Activated B cell treated with CpG ODN at 0.5 μM for 24 hours (primary cell): ENCODE data around the gene GDF2. TPM values are rescaled to one million over a fixed set of nuclear protein-coding genes. Genes with fewer than 3 reads are reported as not detected.

ENCODE experiments used
- ATAC-seq: fragments of 200-7000 bp; cut with Tn5 transposase; one replicate; pipeline ENCODE4 v1.10.0; 2021; ENCODE audit warnings: low read depth, mild to moderate bottlenecking, moderate library complexity
- CTCF ChIA-PET: fragments of 350-600 bp; sonication (Branson Sonifier 250); formaldehyde crosslinking; loops from one replicate; lab custom pipeline; 2021; ENCODE audit warnings: antibody characterized with exemption; lab: Charles Lee
- POLR2A ChIA-PET: fragments of 350-600 bp; sonication (Branson Sonifier 250); formaldehyde crosslinking; loops from one replicate; lab custom pipeline; 2021; ENCODE audit warnings: antibody characterized with exemption; lab: Charles Lee
- DNase-seq: peaks from one replicate; pipeline ENCODE4 v3.0.0; 2022
- H3K27ac Mint-ChIP-seq: one replicate; pipeline ENCODE4 v1.8.0; 2020; ENCODE audit warnings: mixed read lengths
- H3K27me3 Mint-ChIP-seq: one replicate; pipeline ENCODE4 v1.8.0; 2021; ENCODE audit warnings: mixed read lengths
- H3K36me3 Mint-ChIP-seq: one replicate; pipeline ENCODE4 v1.8.0; 2021; ENCODE audit warnings: low read depth, mixed read lengths
- H3K4me1 Mint-ChIP-seq: one replicate; pipeline ENCODE4 v1.8.0; 2021; ENCODE audit warnings: mixed read lengths
- H3K4me3 Mint-ChIP-seq: one replicate; pipeline ENCODE4 v1.8.0; 2020; ENCODE audit warnings: mild to moderate bottlenecking, mixed read lengths
- H3K9me3 Mint-ChIP-seq: one replicate; pipeline ENCODE4 v1.8.0; 2020; ENCODE audit warnings: mixed read lengths
- intact Hi-C: fragments of 100-400 bp; cut with micrococcal nuclease; formaldehyde crosslinking; loops from one replicate; pipeline ENCODE4 v1.15.1; 2024
- total RNA-seq: library from RNA; stranded (reverse); gene quantifications from 2 replicates; pipeline ENCODE4 v1.2.3, GENCODE V29; 2022
- TF ChIP-seq, protein P1 (sequence below): fragments of 200-600 bp; IDR thresholded peaks from one replicate; pipeline ENCODE4 v1.8.0; 2022; ENCODE audit warnings: antibody characterized with exemption, mild to moderate bottlenecking

Gene GDF2
- total RNA-seq, 1 donor from 2014 or later = not detected

DNA sequence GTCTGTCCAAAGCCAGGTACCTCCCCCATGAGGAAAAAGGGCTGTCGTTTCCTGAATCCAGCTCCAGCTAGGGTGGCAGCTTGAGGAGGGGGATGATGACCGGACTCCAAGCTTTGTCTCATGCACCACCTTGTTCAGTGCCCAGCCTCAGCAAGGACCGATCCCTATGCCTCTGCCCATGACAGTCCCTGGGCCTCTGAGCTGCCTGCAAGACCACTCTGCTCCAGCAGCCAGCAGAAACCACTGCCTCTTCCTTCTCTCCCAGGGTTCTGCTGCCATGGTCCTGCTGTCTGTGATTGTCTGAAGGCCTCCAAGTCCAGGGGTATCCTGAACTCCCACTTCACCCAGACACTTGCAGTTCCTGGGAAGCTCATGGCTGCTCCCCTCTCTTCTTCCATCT lies 43.5 kb upstream of the GDF2 start:
- no peak overlapping the region for H3K4me3 Mint-ChIP-seq
- H3K36me3 Mint-ChIP-seq = no peaks in the 10 kb centered on the region
- peaks cover 17% of the 10 kb centered on the region for H3K27me3 Mint-ChIP-seq
- no peak overlapping the region for H3K27ac Mint-ChIP-seq
- TF ChIP-seq, protein P1, sequence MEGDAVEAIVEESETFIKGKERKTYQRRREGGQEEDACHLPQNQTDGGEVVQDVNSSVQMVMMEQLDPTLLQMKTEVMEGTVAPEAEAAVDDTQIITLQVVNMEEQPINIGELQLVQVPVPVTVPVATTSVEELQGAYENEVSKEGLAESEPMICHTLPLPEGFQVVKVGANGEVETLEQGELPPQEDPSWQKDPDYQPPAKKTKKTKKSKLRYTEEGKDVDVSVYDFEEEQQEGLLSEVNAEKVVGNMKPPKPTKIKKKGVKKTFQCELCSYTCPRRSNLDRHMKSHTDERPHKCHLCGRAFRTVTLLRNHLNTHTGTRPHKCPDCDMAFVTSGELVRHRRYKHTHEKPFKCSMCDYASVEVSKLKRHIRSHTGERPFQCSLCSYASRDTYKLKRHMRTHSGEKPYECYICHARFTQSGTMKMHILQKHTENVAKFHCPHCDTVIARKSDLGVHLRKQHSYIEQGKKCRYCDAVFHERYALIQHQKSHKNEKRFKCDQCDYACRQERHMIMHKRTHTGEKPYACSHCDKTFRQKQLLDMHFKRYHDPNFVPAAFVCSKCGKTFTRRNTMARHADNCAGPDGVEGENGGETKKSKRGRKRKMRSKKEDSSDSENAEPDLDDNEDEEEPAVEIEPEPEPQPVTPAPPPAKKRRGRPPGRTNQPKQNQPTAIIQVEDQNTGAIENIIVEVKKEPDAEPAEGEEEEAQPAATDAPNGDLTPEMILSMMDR = no peak
- ATAC-seq (no peak), DNase-seq (no peak)
- no peaks in the 10 kb centered on the region for H3K9me3 Mint-ChIP-seq
- H3K4me1 Mint-ChIP-seq = peaks cover 2% of the 10 kb centered on the region
- intact Hi-C loops = no loop called here
- ChIA-PET POLR2A (no interaction called here), CTCF (no interaction called here)

DNA sequence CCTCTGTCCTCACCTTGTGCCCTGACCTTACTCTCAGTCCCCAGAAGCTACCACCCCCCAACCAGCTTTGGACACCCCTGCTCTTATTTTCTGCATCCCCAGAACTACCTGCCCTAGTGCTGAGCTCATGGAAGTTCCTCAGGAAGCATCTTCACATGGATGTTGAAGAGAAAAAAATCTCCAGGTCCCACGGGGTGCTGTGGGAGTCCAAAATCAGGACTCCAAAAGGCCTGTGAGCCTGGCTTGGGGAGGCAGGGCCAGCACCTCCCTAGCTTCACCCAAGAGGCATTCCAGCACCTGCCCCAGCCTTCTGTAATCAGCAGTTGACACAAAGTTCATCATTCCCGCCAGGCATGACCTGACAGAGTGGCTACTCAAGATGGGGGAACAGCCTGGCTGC lies 43.0 kb upstream of the GDF2 start:
- ATAC-seq (no peak), DNase-seq (no peak)
- ChIA-PET CTCF (no interaction called here), POLR2A (no interaction called here)
- intact Hi-C loops = no loop called here
- TF ChIP-seq, protein P1 = no peak
- H3K4me3 Mint-ChIP-seq = no peak overlapping the region
- H3K9me3 Mint-ChIP-seq = no peaks in the 10 kb centered on the region
- no peaks in the 10 kb centered on the region for H3K36me3 Mint-ChIP-seq
- H3K4me1 Mint-ChIP-seq = peaks cover 2% of the 10 kb centered on the region
- peaks cover 17% of the 10 kb centered on the region for H3K27me3 Mint-ChIP-seq
- H3K27ac Mint-ChIP-seq = no peak overlapping the region

DNA sequence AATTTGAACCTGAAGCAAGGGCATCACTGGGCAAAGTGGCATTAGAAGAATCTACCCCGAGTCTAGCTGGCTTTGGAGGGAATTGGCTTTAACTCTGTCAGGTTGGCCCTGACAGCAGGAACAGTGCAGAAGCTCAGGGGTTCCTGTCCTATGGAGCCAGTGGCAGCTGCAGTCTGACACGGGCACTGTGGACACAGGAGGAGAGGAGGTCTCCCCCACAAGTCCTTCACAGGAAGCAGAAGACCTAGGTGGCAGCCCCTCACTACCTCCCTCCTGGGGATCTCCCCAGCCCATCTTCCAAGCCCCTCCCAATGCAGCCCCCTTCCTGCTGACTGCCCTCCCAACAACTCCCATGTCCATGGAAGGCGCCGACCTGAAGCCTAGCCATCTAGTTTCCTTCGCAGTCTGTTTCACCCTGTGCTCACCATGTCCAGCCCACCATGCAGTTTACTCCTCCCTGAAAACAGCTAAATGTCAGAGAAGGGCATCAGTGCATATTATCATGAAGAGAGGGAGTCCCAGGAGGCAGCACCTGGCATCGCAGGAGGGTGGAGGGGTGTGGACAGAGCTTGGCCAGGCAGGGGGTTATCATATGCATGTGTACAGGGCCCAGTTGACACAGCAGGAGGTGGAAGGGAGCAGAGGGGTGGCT lies 40.1 kb upstream of the GDF2 start:
- no peaks in the 10 kb centered on the region for H3K36me3 Mint-ChIP-seq
- no peaks in the 10 kb centered on the region for H3K9me3 Mint-ChIP-seq
- no peak for DNase-seq
- H3K27ac Mint-ChIP-seq = no peak overlapping the region
- H3K27me3 Mint-ChIP-seq = peaks cover 5% of the 10 kb centered on the region
- peaks cover 15% of the 10 kb centered on the region for H3K4me1 Mint-ChIP-seq
- ATAC-seq = no peak
- CTCF ChIA-PET = no interaction called here
- POLR2A ChIA-PET = no interaction called here
- H3K4me3 Mint-ChIP-seq = no peak overlapping the region
- intact Hi-C loops = no loop called here
- TF ChIP-seq, protein P1 = no peak

DNA sequence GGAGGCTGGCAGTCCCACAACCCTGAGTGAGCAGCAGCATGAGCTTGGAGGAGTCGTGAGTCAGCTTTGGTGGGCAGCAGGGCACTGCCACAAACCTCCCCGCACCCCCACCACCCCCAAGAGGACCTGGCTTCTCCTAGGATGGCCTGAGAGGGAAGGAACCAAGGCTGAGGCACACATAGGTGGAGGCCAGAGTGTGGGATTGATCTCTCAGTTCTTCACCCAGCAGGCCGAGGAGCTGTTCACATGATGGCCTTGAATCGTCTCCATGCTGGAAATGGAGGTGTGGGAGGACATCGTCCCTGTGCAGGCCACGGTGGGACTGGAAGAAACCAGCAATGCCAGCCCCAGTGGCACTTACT lies 39.6 kb upstream of the GDF2 start:
- no peak overlapping the region for H3K4me3 Mint-ChIP-seq
- no peak for ATAC-seq
- CTCF ChIA-PET = no interaction called here
- no peaks in the 10 kb centered on the region for H3K36me3 Mint-ChIP-seq
- H3K27me3 Mint-ChIP-seq = peaks cover 5% of the 10 kb centered on the region
- H3K4me1 Mint-ChIP-seq = peaks cover 15% of the 10 kb centered on the region
- TF ChIP-seq, protein P1 = no peak
- no peaks in the 10 kb centered on the region for H3K9me3 Mint-ChIP-seq
- intact Hi-C loops = no loop called here
- POLR2A ChIA-PET = no interaction called here
- H3K27ac Mint-ChIP-seq = no peak overlapping the region
- no peak for DNase-seq

GRCh38 chr10:47283101-47283630 lies 39.1 kb upstream of the GDF2 start:
- H3K4me3 Mint-ChIP-seq = no peak overlapping the region
- intact Hi-C loops = no loop called here
- TF ChIP-seq, protein P1 = no peak
- ChIA-PET CTCF (no interaction called here), POLR2A (no interaction called here)
- H3K4me1 Mint-ChIP-seq = peaks cover 15% of the 10 kb centered on the region
- ATAC-seq (no peak), DNase-seq (no peak)
- H3K27ac Mint-ChIP-seq = no peak overlapping the region
- no peaks in the 10 kb centered on the region for H3K9me3 Mint-ChIP-seq
- no peaks in the 10 kb centered on the region for H3K36me3 Mint-ChIP-seq
- H3K27me3 Mint-ChIP-seq = peaks cover 5% of the 10 kb centered on the region
